Stimulated activated CD4-positive, alpha-beta T cell treated with anti-CD3 and anti-CD28 coated beads, Interleukin-2, amount 100 ng/mL, for 4 hours (primary cell): ENCODE results near the gene LMF1.

Source experiments
- DNase-seq: peaks from one replicate; pipeline ENCODE4 v3.0.0-alpha.2; 2020; ENCODE audit warnings: low read depth

The LMF1 gene

DNA sequence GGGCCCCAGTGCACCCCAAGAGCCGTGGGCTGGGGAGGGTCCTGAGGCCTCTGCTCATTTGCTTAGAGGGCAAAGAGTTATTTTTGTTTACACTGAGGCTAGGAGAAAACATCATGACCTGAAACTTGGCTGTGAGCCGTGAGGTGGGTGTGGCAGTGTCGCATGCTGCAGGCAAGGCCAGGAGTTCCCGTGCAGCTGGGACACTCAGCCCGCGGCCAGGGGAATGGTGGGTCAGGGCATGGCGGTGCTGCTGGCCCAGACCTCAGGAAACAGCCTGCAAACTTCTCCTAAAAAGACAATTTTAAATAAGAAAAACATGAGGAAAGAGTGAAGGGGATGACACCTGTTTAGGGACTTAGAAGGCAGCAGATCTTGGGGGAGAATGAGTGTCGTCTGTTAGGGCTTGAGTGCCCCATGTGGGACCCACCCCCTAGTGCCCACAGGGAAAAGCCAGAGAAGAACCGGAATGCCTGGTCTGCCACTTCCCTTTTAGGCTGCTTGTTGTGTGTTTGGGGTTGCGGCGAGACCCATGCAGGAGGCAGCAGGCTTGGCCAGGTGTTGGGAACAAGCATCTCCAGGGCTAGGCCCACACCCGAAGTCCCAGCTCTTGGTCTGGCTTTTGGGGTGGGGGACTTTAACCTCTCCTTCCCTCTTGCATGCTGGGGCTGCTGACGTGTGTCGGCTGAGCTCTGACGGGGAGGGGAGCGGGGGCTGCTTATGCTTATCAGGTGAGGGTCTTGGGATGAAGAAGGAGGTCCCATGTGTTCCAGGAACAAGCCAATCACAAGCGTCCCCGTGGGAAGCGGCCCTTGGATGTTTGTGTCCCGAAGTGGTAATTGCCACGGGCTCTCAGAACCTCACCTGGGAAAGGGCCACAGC is 89.3 kb downstream of the LMF1 start:
- DNase-seq: no peak

DNA sequence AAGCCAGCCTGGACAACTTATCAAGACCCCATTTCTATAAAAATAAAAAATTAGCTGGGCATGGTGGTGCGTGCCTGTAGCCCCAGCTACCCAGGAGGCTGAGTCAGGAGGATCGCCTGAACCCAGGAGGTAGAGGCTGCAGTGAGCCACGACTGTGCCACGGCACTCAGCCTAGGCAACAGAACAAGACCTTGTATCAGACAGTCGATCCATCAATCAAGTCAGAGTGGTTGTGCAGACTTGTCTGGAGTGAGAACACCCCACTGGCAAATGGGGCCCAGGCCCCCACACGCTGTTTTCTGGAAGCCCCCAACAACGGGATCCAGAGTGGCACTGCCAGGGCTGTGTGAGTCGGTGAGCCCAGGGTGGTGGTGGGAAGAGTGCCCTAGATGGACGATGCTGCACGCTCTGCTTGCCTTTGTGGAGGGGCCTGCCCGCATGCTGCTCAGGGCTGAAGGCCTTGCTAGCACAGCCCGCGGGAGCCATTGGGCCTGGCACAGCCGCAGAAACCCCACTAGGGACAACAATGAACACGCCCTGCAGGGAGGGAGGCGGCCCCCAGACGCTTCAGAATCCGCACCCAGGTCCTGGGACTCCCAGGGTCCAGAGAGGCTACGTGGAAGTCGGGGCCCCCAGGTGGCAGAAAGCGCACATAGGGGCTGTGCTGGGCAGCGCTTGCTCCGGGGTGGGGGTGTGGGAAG is 90.2 kb downstream of the LMF1 start:
- no peak for DNase-seq

GRCh38 chr16:879986-880385 is 90.8 kb downstream of the LMF1 start:
- DNase-seq: no peak

DNA sequence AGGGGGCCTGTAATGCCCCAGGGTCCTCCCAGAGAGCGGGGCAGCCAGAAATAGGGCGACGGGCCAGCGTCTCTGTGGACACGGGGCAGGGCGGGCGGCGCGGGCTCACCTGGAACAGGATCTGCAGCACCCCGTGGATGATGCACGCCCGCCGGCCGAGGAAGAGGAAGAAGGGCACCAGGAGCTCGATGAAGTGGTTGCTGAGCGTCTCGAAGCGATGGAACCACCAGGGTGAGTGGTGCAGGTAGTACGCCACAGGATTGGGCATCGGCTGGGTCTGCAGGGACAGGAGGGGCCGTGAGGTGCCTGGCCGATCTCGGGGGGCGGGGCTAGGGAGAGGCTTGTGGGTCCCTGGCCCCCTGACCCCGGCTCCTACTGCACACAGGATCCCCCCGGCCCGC is 91.3 kb downstream of the LMF1 start:
- DNase-seq: no peak

GRCh38 chr16:878886-879285 is 91.9 kb downstream of the LMF1 start:
- no peak for DNase-seq

DNA sequence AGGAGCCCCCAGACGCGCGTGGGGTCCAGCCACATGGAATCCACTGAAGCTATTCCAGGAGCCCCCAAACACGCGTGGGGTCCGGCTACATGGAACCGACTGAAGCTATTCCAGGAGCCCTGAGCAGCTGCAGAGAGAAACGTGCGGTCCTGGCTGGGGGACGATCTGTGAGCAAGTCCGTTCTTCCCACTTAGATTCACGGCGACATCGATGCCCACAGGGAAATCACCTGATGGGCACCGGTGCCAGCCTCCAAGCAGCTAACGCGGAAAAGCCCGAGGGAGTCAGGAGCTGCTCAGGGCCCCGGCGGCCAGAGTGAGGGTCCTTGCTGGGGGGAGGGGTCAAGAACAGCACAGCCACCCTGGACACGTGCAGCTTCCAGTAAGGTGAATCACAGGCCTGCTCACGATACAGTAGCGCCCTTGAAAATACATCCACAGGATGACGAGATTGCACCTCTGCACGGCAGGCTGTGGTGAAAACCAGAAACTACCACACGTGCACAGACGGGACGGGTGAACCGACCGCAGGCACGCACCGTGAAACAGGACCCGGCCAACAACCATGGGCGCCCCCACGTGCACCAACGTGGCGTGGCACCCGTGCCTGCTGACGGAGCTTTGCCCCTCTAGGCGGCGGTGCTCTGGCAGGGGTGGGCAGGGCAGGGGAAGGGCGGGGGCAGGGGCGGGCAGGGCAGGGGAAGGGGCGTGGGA is 92.6 kb downstream of the LMF1 start:
- DNase-seq: no peak

DNA sequence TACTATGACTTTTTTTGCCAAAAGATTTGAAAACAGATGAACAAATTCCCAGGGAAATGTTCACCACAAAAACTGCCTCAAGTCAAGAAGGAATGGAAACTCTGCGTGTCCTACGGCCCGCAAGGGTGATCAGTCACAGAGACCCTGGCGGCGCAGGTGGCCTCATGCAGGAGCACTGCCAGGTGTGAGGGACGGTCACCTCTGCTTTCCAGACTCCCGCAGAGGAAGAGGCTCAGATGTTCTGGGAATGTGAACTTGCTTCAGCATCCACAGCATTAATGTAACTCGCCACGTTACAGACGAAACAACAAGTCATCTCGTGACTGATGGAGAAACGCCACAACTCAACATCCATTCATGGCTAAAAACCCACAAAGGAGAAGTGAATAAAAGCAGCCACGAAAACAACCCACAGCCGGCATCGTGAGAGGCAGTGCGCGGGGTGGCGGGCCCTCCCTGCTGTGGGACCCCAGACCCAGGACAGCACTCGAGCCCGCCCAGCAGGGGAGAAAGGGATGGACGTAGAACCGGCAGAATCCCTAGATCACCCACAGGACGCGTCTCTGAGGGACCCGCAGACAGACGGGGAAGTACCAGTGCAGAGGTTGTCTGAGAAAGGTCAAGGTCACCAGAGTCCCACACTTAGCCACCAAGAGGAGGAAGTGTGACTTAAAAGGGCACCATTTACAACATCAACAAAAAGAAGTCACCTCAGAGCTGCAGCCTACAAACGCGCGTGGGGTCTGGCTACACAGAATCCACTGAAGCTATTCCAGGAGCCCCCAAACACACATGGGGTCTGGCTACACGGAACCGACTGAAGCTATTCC is 93.3 kb downstream of the LMF1 start:
- no peak for DNase-seq

GRCh38 chr16:876523-877241 is 94.1 kb downstream of the LMF1 start:
- no peak for DNase-seq

DNA sequence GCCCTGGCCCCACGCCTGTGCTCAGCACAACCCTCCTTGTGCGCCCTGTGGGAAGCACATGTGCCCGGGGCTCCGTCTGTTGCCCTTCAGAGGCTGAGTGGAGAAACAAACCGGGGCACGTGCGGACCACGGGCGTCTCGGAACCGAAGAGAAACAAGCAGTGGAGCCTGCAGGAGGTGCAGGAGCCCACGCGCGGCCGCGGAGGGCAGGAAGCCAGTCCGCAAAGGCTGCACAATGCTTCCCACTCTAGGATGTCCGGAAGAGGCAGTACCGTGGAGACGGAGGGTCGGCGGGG is 94.8 kb downstream of the LMF1 start:
- no peak for DNase-seq

DNA sequence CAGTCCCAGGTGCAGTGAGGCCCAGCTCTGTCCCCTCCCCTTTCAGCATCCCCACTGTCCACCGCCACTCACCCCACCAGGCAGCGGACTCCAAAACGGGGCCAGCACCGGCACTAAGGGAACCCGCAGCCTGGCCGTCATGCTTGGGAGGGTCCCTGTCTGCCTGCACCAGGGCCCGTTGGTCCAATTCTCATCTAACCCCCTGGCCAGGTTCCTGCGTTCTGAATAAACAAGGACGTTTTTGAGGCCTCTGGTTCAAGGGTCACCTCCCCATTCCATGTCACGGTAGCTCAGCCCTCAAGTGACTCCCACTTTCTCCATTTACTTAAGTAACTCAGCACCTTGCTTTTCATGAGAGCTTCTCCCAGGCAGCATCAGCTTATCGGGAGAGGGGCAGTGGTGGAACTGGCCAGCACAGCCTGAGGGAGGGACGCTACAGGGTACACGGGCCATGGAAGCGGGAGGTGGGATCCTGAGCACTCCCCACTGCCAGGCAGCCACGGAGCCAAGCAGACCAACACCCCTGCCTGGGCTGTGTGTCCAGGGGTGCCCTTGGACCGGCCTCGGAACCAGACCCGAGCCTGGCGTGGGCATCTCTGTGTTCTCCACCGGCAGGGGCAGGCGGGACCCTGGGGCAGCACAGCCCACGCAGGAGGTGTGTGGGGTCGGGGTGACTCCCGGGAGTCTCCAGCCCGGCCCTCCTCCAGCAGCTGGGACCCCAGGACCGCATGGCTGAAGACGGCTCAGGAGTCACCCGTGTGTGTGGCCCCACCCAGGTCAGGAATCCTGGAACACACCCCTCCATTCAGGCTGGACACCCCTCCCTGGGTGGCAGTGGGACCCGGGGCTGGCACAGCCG is 95.4 kb downstream of the LMF1 start:
- no peak for DNase-seq

DNA sequence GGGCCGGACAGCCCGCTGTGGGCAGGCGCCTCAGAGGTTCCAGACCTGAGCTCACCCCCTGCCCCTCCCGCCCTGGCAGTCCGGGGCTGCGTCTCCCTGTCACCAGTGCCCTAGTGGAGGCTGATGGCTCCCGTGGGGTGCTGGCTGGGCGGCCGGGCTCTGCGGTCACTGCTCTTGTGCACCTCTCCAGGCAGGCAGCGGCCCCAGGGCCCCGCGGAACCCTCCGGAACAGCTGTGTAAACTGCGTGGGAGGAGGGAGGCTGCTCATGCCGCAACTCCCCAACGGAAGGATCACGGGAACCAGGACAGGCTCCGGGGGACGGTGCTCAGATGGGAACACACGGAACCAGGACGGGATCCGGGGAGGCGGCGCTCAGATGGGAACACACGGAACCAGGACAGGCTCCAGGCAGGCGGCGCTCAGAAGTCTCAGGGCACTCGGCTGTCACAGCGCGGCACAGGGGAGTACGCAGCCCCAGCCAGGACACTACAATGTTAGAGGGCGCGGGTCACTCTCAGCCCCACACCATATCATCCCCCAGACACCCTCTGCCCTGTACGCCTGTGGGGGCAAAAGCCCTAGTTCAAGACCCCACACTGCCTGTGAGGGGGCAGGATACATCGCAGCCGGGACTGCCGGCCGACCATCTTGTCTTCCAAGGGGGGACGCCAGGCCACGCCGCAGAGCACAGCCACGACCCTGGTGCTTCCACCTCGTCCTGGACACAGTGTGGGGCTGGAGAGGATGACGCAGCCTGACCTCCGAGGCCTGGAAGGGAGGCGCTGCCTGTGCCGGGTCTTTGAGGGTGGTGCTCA is 96.2 kb downstream of the LMF1 start:
- no peak for DNase-seq

DNA sequence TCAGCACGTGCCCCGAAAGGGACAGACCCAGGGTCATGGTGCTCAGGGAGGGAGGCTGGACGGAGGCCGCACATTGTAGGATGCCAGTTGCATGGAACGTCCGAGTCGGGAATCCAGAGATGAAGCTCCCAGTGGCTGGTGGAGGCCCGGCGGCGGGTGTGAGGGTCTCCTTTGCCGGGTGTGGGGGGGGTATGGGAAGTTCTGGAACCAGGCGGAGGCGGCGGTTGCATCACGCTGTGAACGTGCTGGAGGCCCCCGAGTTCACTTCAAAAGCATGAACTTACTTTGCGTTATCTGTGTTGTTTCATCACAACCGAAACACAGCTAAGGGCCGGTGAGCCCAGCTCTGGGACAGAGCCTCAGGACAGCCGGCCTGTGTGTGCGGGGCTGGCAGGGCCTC is 96.9 kb downstream of the LMF1 start:
- DNase-seq: no peak

GRCh38 chr16:873243-873661 is 97.5 kb downstream of the LMF1 start:
- DNase-seq: no peak

- DNase-seq: no peak
Measured at GRCh38 chr16:872436-873242, 98.1 kb downstream of the LMF1 start.

GRCh38 chr16:871562-872345 is 99.0 kb downstream of the LMF1 start:
- DNase-seq: no peak

DNA sequence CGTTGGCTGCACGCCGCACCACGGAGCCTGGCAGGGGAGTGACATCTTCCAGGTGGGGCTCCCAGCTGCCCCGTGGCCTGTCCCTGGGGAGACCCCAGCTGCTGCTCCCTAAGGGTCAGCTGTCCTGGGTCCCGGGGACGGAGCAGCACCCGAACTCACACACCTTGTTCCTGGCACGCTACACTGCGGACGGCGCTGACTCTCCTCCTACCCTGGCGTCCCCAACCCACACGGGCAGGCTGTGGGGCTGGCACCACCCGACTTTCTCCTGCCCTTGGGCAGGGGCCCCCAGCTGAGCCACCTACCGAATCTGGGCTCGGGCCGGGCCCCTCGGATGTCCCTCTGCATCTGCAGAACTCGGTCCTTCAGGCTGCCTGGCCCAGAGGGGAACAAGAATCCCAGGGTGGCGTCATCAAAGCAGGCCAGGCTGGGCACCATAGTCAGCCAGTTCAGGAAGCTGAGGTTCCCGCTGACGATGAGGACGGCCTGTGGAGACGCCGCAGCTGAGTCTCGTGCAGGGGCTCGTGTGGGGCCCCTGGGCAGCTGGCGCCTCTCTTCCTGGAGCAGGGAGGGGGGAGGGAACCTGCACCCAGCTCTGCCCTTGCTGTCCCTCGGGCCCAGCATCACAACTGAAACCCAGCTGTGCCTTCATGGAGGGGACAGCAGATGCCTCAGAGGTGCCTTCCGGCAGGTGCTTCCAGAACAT is 99.8 kb downstream of the LMF1 start:
- no peak for DNase-seq
